ENCODE data around the gene INTS12.

Gene INTS12

DNA sequence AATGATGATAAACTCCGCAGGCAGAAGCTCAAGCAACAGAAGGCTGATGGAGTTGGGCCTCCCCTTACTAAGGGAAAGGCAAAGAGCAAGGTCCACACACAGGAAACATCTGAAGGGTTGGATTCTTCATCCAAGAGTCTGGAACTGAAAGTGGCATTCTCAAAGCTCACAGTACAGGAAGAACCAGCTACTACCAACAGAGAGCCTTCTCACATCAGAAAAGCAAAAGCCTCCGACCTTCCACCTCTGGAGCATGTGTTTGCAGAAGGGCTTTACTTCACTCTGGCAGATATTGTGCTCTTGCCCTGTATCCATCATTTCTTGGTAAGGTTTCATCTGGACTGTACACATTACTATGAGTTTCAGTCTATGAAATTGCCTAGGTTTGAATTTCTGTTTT is 10.7 kb upstream of the INTS12 start (continued):
- no peak for TF ChIP-seq ZNF560 (tag by site-specific recombination; IDR thresholded peaks at IDR 0.05; ENCODE audit: borderline replicate concordance)
- TF ChIP-seq ZNF274 (IDR thresholded peaks at IDR 0.05; ENCODE audit: low read length) = no peak
- TF ChIP-seq ZNF274 (tag by site-specific recombination; IDR thresholded peaks at IDR 0.05; ENCODE audit: borderline replicate concordance) = no peak
- TF ChIP-seq OVOL3 (tag by site-specific recombination; IDR thresholded peaks at IDR 0.05) = no peak
- TF ChIP-seq ZBTB17 (tag by site-specific recombination; IDR thresholded peaks at IDR 0.05) = no peak
- TF ChIP-seq ZNF19 (tag by site-specific recombination; IDR thresholded peaks at IDR 0.05; ENCODE audit: low read depth) = no peak
- TF ChIP-seq PRDM1 (tag by site-specific recombination; IDR thresholded peaks at IDR 0.05) = no peak
- no peak for TF ChIP-seq ZNF266 (tag by site-specific recombination; IDR thresholded peaks at IDR 0.05; ENCODE audit: low read depth)
- no peak for TF ChIP-seq RBAK (tag by site-specific recombination; IDR thresholded peaks at IDR 0.05)

DNA sequence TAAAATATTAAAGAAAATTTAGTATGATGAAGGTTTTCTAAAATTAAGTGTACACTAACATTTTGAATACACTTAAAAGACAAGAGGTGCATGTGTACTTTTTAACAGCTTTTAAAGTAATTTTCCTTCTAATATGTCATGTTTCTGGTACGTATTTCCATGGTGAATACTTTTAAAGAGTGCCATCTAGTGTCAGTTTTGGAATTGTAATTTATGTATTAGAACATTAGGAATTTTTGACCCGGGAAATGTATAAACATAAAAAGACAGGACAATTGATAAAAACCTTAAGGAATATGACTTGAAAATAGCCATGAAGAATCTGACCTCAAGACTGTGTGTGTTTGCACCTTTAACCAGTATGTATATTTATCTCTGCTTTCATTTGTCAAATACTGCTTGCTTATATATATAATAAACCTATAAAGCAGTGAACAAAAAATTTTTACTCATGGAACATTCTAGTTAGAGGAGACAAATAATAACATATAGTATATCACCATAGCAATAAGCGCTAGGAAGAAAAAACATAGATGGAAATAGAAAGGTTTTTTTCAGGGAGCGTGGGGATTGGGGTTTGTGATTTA is 7.3 kb upstream of the INTS12 start:
- 0 out of 2 replicates have a peak, but pooled peaks cover 2% of the 10 kb centered on the region for H3K4me1 ChIP-seq (ENCODE audit: control insufficient read depth, insufficient read depth, low read length)
- TF ChIP-seq IKZF3 (tag by site-specific recombination; IDR thresholded peaks at IDR 0.05) (peak; percentile 19; the same call in 1 of the 2 replicates), ZNF610 (tag by site-specific recombination; IDR thresholded peaks at IDR 0.05; ENCODE audit: borderline replicate concordance) (no peak), ZNF654 (tag by site-specific recombination; IDR thresholded peaks at IDR 0.05; ENCODE audit: low read depth) (peak; percentile 46), ZNF350 (tag by site-specific recombination; IDR thresholded peaks at IDR 0.05) (no peak)
- H3K9me3 ChIP-seq (ENCODE audit: control insufficient read depth, insufficient read depth, low read depth, low read length) = no peaks in the 10 kb centered on the region
- ChIA-PET CTCF (interaction anchor here (0.6 to 1.3 kb wide), 11 partner anchors 15 to 459 kb away, joined by 3 to 5 read pairs (median 3); no protein-coding TSS in a partner anchor), POLR2A (no interaction called here)
- peaks cover 0 to 24% of the 10 kb centered on the region in 2 experiments; a peak in 1 of 3 replicates for H3K36me3 ChIP-seq (ENCODE audit: control insufficient read depth in 2 of 2, insufficient read depth in 1 of 2, low read length in 2 of 2)
- H3K27ac ChIP-seq (ENCODE audit: extremely low read depth, low read depth, low read length) = no peak overlapping the region
- no peak overlapping the region for H3K4me3 ChIP-seq (ENCODE audit: low read depth, low read length)

DNA sequence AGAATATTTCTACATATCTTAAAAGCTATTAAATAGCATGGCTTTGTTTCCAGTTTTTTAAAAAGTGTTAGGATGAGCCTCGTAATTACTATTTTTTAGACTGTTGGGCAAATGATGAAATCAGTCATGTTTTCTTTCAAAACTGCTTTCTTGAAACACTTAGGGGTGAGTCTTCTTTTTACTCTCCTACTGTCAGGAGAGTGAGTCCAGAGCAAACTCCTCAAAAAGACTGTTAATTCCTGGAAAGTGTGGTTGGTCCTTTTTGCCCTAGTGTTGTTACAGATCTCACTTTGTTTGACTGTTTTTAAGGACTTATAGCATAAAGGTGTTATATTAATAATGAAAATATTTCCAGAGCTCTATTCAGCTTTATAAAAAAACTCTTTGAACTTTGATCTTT is 6.4 kb upstream of the INTS12 start:
- Histone ChIP-seq H3K9me3 (ENCODE audit: control insufficient read depth, insufficient read depth, low read depth, low read length) (no peaks in the 10 kb centered on the region), H3K4me1 (ENCODE audit: control insufficient read depth, insufficient read depth, low read length) (0 out of 2 replicates have a peak, but pooled peaks cover 2% of the 10 kb centered on the region), H3K4me3 (ENCODE audit: low read depth, low read length) (no peak overlapping the region), H3K36me3 (ENCODE audit: control insufficient read depth in 2 of 2, insufficient read depth in 1 of 2, low read length in 2 of 2) (peaks cover 0 to 18% of the 10 kb centered on the region in 2 experiments; a peak in 1 of 3 replicates), H3K27ac (ENCODE audit: extremely low read depth, low read depth, low read length) (no peak overlapping the region)
- TF ChIP-seq, protein P1, sequence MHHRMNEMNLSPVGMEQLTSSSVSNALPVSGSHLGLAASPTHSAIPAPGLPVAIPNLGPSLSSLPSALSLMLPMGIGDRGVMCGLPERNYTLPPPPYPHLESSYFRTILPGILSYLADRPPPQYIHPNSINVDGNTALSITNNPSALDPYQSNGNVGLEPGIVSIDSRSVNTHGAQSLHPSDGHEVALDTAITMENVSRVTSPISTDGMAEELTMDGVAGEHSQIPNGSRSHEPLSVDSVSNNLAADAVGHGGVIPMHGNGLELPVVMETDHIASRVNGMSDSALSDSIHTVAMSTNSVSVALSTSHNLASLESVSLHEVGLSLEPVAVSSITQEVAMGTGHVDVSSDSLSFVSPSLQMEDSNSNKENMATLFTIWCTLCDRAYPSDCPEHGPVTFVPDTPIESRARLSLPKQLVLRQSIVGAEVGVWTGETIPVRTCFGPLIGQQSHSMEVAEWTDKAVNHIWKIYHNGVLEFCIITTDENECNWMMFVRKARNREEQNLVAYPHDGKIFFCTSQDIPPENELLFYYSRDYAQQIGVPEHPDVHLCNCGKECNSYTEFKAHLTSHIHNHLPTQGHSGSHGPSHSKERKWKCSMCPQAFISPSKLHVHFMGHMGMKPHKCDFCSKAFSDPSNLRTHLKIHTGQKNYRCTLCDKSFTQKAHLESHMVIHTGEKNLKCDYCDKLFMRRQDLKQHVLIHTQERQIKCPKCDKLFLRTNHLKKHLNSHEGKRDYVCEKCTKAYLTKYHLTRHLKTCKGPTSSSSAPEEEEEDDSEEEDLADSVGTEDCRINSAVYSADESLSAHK (tag by site-specific recombination; IDR thresholded peaks at IDR 0.05) = no peak
- peak; percentile 57; the same call in 1 of the 2 replicates for TF ChIP-seq PRDM1 (tag by site-specific recombination; IDR thresholded peaks at IDR 0.05)
- ChIA-PET CTCF (interaction anchor here (0.6 to 1.3 kb wide), 12 partner anchors 14 to 486 kb away, joined by 3 to 5 read pairs (median 4); no protein-coding TSS in a partner anchor), POLR2A (interaction anchor here (0.7 kb wide), 1 partner anchor 180 kb away, joined by 3 read pairs; the partner anchor contains the start of gene NPNT)

DNA sequence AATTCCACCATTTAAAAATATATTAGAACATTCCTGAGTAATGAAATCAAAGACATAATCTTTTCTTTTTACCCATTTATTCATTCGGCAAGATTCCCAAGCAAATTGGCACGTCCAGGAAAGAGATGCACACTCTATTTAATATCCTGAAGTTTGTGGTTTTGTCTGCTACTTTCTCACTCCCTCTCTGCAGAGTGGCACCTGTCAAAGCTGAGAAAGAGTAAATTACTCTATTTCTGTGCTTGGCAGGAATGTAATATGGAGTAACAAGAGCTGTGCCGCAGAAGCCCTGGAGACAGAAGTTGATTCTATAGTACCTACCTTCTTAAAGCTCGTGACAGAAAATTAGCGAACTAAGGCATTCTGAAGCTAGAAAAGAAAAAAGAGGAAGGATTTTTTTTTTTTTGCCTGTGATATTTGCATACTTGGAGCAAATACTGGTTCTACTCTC is 5.6 kb upstream of the INTS12 start:
- H3K9me3 ChIP-seq (ENCODE audit: control insufficient read depth, insufficient read depth, low read depth, low read length) = no peaks in the 10 kb centered on the region
- no peak overlapping the region for H3K27ac ChIP-seq (ENCODE audit: extremely low read depth, low read depth, low read length)
- TF ChIP-seq GLIS1 (tag by site-specific recombination; IDR thresholded peaks at IDR 0.05) = no peak
- TF ChIP-seq ZNF473 (tag by site-specific recombination; IDR thresholded peaks at IDR 0.05) = no peak
- no peak for TF ChIP-seq ZNF350 (tag by site-specific recombination; IDR thresholded peaks at IDR 0.05)
- TF ChIP-seq MEIS1 (CRISPR knock-in tag; IDR thresholded peaks at IDR 0.05; ENCODE audit: borderline replicate concordance) = no peak
- TF ChIP-seq SCRT1 (tag by site-specific recombination; IDR thresholded peaks at IDR 0.05; ENCODE audit: borderline replicate concordance) = no peak
- no peak for TF ChIP-seq ZNF777 (tag by site-specific recombination; IDR thresholded peaks at IDR 0.05; ENCODE audit: borderline replicate concordance)
- TF ChIP-seq, protein P2, sequence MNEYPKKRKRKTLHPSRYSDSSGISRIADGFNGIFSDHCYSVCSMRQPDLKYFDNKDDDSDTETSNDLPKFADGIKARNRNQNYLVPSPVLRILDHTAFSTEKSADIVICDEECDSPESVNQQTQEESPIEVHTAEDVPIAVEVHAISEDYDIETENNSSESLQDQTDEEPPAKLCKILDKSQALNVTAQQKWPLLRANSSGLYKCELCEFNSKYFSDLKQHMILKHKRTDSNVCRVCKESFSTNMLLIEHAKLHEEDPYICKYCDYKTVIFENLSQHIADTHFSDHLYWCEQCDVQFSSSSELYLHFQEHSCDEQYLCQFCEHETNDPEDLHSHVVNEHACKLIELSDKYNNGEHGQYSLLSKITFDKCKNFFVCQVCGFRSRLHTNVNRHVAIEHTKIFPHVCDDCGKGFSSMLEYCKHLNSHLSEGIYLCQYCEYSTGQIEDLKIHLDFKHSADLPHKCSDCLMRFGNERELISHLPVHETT (tag by site-specific recombination; IDR thresholded peaks at IDR 0.05) = no peak
- no peak for TF ChIP-seq YY1 (tag by site-specific recombination; IDR thresholded peaks at IDR 0.05)
- no peak for TF ChIP-seq ZNF10 (tag by site-specific recombination; IDR thresholded peaks at IDR 0.05)
- ChIA-PET POLR2A (interaction anchor here (0.7 kb wide), 1 partner anchor 181 kb away, joined by 3 read pairs; the partner anchor contains the start of gene NPNT), CTCF (interaction anchor here (0.6 to 1.4 kb wide), 4 partner anchors 22 to 1847 kb away, joined by 3 to 7 read pairs (median 4); no protein-coding TSS in a partner anchor)
- no peak overlapping the region for H3K4me3 ChIP-seq (ENCODE audit: low read depth, low read length)
- H3K36me3 ChIP-seq (ENCODE audit: control insufficient read depth in 2 of 2, insufficient read depth in 1 of 2, low read length in 2 of 2) = peaks cover 0 to 9% of the 10 kb centered on the region in 2 experiments; a peak in 1 of 3 replicates
- 0 out of 2 replicates have a peak, but pooled peaks cover 2% of the 10 kb centered on the region for H3K4me1 ChIP-seq (ENCODE audit: control insufficient read depth, insufficient read depth, low read length)

All from HEK293 (cell line).